ENCODE results near the gene PLXDC2.

Gene PLXDC2

DNA sequence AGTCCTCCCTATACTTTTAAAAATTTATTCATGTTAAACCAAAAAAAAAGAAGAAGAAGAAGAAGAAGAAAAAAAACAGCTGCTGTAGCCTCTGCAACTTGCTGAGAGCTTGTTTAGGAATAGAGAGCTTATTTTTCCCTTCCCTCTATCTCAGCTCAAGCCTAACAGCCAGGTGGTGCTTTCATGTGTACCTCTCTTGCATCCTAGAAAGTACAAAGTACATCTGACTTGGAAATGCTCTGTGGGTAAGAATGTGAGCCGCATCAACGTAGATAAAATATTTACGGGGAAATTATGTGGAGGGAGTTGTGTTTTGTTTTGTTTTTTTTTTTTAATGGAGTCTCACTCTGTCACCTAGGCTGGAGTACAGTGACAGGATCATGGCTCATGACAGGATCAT lies 99.6 kb downstream of the PLXDC2 start:
- DNase-seq: no peak

DNA sequence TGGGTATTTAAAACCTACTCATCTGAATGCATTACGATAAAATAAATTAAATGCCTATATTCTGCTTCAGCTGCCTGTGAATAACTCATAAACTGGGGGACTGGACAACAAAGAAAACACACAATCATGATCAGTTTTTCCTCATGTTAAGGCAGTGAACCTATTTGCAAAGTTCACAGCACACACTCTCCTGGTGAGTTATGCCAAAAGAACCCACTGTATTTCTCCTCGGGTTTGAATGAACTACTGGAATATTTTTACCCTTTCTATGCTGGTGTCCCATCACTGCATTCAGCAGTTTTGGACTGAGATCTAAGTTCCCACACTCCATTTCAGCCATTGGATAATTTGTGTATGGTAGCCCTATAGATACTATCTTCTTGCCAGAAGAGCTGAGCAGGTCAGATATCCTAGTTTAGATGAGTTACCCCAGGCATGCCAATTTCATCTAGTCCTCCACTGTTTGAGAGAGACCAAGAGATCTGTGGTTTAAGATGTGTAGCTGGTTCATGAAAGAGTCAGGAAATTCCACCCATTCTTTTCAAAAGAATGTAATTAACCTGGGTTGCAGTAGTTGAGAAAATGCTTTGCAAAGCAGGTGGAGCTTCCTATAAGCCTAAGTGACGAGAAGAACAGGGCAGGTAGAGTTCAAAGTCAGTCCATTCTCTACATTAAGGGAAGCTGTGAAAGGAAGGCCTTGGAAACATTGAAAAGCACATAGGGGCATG lies 101.7 kb downstream of the PLXDC2 start:
- DNase-seq: no peak

- DNase-seq: no peak
These were observed 102.6 kb downstream of the PLXDC2 start for GRCh38 chr10:19918794-19919193.

DNA sequence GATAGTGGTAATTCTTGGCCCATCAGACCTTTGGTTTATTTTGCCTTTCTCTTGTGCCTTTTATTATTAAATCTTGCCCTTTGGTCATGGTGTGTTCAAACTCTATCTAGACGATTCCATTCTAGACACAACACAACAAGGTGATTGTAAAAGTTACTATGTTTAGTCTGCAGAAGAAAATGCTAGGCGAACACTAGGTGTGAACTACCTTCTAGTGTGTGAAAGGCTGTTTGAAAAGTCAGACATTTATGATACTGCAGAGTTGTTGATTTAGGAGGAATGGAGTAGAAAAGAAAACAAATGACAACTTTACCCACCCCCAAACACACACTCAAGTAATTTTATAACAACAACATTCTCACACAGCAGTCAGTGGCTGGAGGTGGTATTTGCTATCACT lies 103.4 kb downstream of the PLXDC2 start:
- DNase-seq: no peak

GRCh38 chr10:19920075-19920726 lies 104.0 kb downstream of the PLXDC2 start:
- no peak for DNase-seq

GRCh38 chr10:19921300-19922140 lies 105.3 kb downstream of the PLXDC2 start:
- DNase-seq: no peak

DNA sequence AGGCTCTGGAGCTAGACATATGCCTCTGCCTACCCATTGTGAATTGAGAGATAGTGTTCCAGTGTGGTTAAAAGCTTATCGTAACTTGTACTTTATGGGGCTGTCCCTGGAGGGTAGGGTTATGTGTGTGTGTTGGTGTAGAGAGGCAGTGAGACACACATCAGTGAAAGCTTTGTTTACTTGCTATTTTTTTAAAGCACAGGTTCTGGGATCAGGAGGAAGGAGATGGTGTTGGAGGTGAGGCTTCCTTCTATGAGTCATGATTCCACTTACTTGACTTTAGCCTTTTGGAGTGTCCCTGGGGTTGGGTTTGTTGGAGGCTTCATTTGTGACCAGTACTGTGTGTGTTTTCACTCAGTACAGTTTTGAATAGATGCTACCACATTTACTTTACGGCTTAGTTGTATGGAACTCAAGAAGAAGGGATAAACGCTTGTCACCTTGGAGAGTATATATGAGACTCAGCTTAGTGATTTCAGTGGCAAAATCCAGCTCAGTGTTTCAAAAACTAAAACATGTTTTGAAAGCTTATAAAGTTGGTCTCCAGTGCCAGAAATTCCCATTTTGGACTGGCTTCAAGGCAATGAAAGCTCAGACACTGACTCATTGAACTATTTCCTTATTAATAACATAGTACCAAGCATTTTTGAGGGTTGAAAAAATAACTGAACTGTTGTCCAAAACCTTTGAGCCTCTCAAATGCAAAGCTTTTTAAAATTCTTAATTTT lies 106.2 kb downstream of the PLXDC2 start:
- DNase-seq: no peak

DNA sequence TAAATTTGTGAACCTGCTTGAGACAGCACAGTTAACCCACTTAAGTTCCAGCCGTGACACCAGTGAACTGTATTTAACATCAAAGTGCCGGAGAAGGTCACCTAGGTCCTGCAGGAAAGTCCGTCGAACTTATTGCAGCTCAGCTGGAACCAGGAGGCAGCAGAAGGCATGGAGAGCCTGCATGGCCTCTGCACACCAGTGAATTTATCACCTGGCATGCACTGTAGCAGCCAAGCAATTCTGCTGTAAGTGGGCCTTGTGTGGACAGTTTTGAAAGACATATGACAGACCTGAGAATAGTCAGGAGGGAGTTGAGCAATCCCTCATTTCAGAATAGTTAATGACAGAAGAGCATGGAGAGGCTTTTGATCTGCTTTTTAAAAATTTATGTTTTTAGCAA lies 108.8 kb downstream of the PLXDC2 start:
- DNase-seq: no peak

DNA sequence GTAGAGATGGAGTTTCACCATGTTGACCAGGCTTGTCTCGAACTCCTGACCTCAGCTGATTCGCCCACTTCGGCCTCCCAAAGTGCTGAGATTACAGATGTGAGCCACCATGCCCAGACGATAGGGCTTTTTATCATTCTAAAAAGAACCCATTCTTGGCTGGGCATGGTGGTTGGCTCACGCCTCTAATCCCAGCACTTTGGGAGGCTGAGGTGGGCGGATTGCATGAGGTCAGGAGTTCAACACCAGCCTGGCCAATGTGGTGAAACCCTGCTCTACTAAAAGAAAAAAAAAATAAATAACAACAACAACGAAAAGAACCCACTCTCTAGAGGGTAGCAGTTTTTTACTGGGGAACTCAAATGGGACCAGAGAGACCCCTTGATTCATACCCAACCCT lies 112.7 kb downstream of the PLXDC2 start:
- no peak for DNase-seq

GRCh38 chr10:19929506-19930140 lies 113.4 kb downstream of the PLXDC2 start:
- no peak for DNase-seq

GRCh38 chr10:19930936-19931893 lies 115.0 kb downstream of the PLXDC2 start:
- peak; percentile 37 for DNase-seq

DNA sequence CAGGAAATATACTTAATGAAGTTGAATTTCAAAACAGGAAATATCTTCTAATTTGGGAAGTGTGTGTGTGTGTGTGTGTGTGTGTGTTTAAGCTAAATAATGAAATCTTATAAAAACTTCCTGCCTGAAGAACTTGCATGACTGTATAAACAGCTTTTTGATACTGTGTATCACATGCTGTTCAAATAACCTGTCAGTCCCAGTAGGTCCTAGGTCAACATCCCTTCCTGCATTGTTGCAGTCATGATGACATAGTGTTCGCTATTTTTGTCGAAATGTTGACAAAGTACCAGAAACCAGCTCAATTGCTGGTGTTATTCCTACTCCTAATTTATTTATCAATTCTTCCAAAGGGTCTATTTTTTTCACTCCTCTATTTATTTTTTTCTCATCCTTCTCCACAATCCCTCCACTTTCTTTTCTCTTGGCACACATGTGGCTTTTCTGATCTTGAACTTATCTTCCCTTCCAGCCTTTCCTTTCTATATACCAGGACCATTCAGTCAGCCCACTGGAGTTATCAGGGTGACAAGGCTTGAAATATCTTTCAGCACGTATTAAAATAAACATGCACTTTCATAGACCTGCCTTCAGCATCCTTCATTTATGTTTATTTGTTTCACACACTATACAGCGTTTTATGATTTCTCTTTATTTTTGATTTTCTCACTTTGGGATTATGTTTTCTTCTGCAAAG lies 115.8 kb downstream of the PLXDC2 start:
- DNase-seq: no peak

DNA sequence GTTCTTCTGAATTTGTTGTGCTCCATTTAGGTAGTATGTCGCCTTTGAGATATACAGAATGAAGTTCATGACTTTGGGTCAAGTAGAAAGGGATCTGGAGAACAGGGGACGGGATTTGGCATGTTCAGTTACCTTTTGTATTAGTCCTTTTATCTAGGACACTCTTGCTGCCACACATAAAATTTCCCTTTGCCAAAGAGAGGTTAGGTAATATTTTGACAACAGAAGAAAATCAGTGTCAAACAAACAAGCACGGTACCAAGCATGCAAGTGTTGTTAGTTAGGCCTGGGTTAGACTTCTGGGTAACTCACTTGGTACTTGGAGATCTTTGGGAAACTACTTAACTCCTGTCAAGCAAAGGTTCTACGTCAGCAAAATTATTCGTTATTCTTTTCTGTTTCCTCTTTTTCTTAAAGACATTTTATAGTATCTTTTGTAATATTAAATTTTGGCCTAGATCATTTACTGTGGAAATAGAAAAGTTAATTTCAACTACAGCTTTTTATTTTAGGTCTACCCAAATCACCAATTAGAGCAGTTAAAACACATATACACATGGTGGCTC lies 116.7 kb downstream of the PLXDC2 start:
- DNase-seq: no peak

DNA sequence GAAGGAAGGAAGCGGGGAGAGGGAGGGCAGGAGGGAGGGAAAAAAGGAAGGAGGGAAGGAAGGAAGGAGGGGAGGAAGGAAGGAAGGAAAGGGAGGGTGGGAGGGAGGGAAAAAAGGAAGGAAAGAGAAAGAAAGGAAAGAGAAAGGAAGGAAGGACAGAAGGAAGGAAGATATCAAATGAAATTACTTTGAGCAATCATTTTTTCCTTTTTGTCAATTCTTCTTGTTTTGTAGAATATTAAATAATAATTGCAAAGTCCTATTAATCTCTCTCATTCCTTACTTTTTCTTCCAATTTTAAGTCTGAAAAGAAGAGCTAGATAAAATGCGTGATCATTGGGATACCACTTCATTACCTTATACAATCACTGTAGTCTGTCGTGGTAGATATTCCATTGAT lies 117.5 kb downstream of the PLXDC2 start:
- DNase-seq: no peak

GRCh38 chr10:19935176-19935575 lies 118.9 kb downstream of the PLXDC2 start:
- DNase-seq: no peak

DNA sequence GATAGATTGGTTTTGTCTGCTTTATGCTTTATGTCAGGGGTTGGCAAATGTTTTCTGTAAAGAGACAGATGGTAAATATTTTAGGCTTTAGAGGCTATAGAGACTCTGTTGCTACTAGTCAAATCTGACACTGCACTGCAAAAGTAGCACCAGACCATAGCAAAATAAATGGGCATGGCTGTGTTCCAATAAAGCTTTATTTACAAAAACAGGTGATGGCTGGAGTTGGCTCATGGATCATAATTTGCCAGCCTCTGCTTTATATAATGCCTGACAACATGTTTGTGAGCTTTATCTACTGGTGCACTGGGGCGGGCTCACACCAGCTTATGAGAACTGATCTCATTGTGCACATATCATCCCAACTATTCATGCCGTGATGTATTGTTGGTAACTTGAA lies 120.1 kb downstream of the PLXDC2 start:
- DNase-seq: no peak

DNA sequence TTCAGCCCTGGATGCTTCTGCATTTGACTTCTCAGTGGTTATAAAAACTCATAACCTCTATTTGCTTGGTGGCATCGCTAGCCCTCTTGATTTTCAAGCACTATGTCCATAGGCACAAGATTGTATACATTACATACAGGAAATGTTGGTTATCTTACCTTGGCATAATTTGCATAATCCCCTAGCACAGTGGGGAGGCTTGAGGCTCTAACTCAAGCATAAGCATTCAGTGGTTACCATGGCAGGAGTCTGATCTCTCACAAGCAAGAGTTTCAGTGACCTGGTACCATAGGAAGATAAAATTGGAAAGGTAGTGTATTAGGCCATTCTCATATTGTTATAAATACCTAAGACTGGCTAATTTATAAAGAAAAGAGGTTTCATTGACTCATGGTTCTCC lies 121.8 kb downstream of the PLXDC2 start:
- DNase-seq: no peak

DNA sequence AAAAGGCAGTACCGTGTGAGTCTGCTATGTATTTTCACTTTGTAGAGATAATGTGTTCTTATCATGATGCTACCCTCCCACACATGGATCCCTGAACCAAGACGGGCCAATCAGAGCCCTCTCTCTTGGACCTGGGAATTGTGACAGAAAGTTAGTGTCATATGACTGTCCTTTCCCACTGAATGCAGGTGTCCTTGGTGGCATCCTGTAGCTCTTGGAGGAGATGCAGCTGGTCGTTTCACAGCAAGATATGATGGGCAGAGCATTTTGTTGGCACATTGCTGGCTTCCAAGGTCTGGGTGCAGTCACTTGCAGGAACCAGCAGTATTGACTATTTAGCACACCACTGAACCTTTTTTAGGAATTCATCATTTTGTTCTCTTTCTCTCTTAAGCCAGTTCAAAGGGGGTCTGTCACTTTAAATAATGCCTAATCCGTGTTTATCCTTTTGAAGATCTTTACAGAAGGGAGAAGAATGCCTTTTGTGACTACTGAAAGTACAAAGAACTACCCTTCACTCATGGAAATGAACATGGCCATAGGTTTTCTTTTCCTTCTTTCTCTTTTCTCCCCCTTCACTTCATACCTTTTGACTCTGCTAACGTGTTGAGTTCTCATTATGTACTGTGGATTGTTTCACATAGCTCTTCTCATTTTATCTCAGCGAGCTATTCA lies 125.1 kb downstream of the PLXDC2 start:
- no peak for DNase-seq

DNA sequence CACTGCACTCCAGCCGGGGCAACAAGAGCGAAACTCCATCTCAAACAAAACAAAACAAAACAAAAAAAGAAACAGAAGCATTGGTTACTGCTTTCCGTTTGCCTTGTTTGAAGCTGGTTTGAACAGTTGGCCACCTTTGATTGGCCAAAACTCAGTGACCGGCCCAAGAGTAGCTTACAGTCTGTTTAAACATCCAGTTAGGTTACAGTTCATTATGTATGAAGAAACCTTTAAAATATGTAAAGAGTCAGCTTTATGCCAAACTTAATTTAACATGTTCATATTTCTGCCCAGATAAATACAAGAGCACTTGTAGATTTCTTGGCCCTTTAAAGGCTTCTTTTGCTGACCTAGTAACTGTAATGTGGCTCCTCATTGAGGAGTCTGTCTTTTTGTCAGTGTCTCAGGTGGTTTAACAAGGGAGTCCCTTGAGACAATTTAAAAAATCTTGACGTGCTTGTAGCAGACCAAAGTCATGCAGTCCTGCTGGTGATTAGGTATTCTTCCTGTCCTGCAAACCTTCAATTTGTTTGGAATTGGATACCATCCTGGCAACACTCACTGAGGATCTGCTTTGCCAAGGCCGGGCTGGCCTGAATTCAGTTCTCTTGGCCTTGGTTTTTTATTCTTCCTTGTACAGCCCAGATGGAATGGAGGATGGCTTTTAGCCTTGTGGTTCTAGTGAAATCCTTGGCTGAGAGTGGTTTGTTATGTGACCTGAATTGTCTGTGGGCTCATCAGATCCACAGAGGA lies 128.9 kb downstream of the PLXDC2 start:
- no peak for DNase-seq
